GM19463 (cell line): ENCODE data around the gene TEKT5.
"Not testable (repeated sequence)": the region's sequence is repeated elsewhere in the genome, so short reads cannot be mapped to it uniquely, and the experiment has no call there.

Source experiments
- ATAC-seq: cut with Tn5 transposase; IDR thresholded peaks from one replicate; pipeline ENCODE4 v1.9.1; 2021; ENCODE audit warnings: mild to moderate bottlenecking, moderate library complexity; ENCODE audit not compliant: unreplicated experiment

The TEKT5 gene

GRCh38 chr16:10685709-10686108, 9.0 kb downstream of the TEKT5 start:
- no peak for ATAC-seq

GRCh38 chr16:10684511-10685151, 10.1 kb downstream of the TEKT5 start:
- no peak for ATAC-seq

GRCh38 chr16:10683170-10683569, 11.6 kb downstream of the TEKT5 start:
- no peak for ATAC-seq

- no peak for ATAC-seq
Measured at GRCh38 chr16:10682604-10683003, 12.1 kb downstream of the TEKT5 start.

- no peak for ATAC-seq
Measured at GRCh38 chr16:10681310-10682308, 13.1 kb downstream of the TEKT5 start.

GRCh38 chr16:10679921-10680320, 14.8 kb downstream of the TEKT5 start:
- ATAC-seq: no peak

- ATAC-seq: not testable (repeated sequence)
Measured at GRCh38 chr16:10679441-10679840, 15.3 kb downstream of the TEKT5 start.

- no peak for ATAC-seq
Measured at GRCh38 chr16:10678655-10679054, 16.1 kb downstream of the TEKT5 start.

- no peak for ATAC-seq
Measured at GRCh38 chr16:10676284-10676683, 18.4 kb downstream of the TEKT5 start.

- no peak for ATAC-seq
Measured at GRCh38 chr16:10675861-10676260, 18.9 kb downstream of the TEKT5 start.

- no peak for ATAC-seq
Measured at GRCh38 chr16:10675216-10675615, 19.5 kb downstream of the TEKT5 start.

- ATAC-seq: no peak
Measured at GRCh38 chr16:10671729-10672128, 23.0 kb downstream of the TEKT5 start.

GRCh38 chr16:10669791-10670190, 24.9 kb downstream of the TEKT5 start:
- ATAC-seq: no peak

- ATAC-seq: no peak
Measured at GRCh38 chr16:10668322-10669045, 26.2 kb downstream of the TEKT5 start.

- no peak for ATAC-seq
Measured at GRCh38 chr16:10667239-10667638, 27.5 kb downstream of the TEKT5 start.

- ATAC-seq: no peak
Measured at GRCh38 chr16:10666291-10666690, 28.4 kb downstream of the TEKT5 start.

GRCh38 chr16:10665166-10665565, 29.6 kb downstream of the TEKT5 start:
- no peak for ATAC-seq

GRCh38 chr16:10664720-10665126, 30.0 kb downstream of the TEKT5 start:
- no peak for ATAC-seq

- ATAC-seq: no peak
Measured at GRCh38 chr16:10663744-10664143, 31.0 kb downstream of the TEKT5 start.

- no peak for ATAC-seq
Measured at GRCh38 chr16:10663146-10663545, 31.6 kb downstream of the TEKT5 start.

- ATAC-seq: no peak
Measured at GRCh38 chr16:10662212-10662611, 32.5 kb downstream of the TEKT5 start.
